H1 (cell line): Measurements from ENCODE around the gene OR6N2. TPM values are rescaled to one million over a fixed set of nuclear protein-coding genes. Genes with fewer than 3 reads are reported as not detected.

Experiments used
- TCF12 ChIP-seq: IDR thresholded peaks from 2 replicates; pipeline ENCODE4 v1.6.1; 2011; ENCODE audit warnings: low read depth, mild to moderate bottlenecking, low read length
- polyA plus RNA-seq, 7 experiments: library from polyadenylated mRNA; depleted of rRNA in 3 of 7; stranded (reverse) in 5 of 7; unstranded in 2 of 7; fragments of >200 nt in 5 of 7; fragments of 200-250 nt in 2 of 7; gene quantifications; 1 replicate in 5 of 7; 2 replicates in 1 of 7; 4 replicates in 1 of 7; pipeline versions ENCODE4 v1.2.1 to v1.2.3, GENCODE V29; 2011 to 2013; ENCODE audit warnings: missing spikeins in 2 of 7, mixed read lengths in 2 of 7
- total RNA-seq: library from RNA; stranded (reverse); fragmentation: NEBNext Ultra II Directional; extraction: Animal tissue kit (Norgen Biotek cat#: 25700); gene quantifications from 2 replicates; pipeline ENCODE4 v1.2.1, GENCODE V29; 2021
- TF ChIP-seq, protein P1 (sequence below): IDR thresholded peaks from 2 replicates; pipeline ENCODE4 v1.6.1; 2011; ENCODE audit warnings: low read depth, mild to moderate bottlenecking, low read length; ENCODE audit not compliant: insufficient read depth

The OR6N2 gene
- total and polyA plus RNA-seq, 2 of the 8 experiments (the other 6 are each of a cell fraction or from before 2014, with no cell fraction given) = not detected

DNA sequence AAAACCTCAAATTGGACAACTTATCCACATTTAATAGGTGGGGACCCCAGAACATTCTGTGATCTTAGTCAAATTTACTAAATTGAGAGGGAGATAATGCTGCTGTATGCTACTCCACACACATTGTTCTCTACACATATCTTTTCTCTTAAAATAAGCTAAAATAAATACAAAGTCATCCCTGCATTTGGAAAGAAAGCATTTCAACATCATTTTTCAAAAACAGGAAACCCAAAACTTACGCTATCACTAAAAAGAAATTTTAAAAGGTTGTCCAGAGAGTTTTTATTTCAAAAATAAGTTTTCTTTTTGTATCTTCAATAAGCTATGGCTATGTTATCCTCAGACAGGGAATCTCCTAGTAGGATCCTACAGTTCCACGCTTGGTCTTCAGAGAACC, 19.5 kb upstream of the OR6N2 start (continued):
- TF ChIP-seq, protein P1, sequence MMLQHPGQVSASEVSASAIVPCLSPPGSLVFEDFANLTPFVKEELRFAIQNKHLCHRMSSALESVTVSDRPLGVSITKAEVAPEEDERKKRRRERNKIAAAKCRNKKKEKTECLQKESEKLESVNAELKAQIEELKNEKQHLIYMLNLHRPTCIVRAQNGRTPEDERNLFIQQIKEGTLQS = no peak
- no peak for TF ChIP-seq TCF12
- TF ChIP-seq, all 59 proteins: peak for 0
